Measurements from ENCODE around the gene MCF2L2.

Gene MCF2L2

DNA sequence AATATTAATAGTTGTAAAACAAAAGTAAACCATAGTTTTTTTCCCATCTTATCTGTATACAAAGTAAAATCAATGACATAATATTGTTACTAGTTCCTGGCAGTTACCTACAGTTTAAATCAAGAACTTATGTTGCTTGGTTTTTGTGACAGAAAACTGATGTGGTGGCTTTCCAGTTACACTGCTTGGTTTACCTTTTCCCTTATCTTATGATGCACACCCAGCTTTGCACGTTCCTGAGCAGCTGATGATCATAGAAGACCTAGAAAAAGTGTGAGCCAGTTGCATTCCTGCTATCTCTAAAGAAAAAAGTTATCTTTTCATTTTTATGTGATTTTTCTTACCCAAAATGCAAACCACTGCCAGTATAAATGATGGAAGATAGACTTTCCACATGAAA lies 229.5 kb downstream of the MCF2L2 start:
- H3K4me3 ChIP-seq (replicated peaks; ENCODE audit: low read depth, low read length): no peak overlapping the region
- no peak for DNase-seq (ENCODE audit: low read depth)
- TF ChIP-seq, protein P1, sequence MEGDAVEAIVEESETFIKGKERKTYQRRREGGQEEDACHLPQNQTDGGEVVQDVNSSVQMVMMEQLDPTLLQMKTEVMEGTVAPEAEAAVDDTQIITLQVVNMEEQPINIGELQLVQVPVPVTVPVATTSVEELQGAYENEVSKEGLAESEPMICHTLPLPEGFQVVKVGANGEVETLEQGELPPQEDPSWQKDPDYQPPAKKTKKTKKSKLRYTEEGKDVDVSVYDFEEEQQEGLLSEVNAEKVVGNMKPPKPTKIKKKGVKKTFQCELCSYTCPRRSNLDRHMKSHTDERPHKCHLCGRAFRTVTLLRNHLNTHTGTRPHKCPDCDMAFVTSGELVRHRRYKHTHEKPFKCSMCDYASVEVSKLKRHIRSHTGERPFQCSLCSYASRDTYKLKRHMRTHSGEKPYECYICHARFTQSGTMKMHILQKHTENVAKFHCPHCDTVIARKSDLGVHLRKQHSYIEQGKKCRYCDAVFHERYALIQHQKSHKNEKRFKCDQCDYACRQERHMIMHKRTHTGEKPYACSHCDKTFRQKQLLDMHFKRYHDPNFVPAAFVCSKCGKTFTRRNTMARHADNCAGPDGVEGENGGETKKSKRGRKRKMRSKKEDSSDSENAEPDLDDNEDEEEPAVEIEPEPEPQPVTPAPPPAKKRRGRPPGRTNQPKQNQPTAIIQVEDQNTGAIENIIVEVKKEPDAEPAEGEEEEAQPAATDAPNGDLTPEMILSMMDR (IDR thresholded peaks at IDR 0.05; ENCODE audit: low read length, missing control alignments): no peak

DNA sequence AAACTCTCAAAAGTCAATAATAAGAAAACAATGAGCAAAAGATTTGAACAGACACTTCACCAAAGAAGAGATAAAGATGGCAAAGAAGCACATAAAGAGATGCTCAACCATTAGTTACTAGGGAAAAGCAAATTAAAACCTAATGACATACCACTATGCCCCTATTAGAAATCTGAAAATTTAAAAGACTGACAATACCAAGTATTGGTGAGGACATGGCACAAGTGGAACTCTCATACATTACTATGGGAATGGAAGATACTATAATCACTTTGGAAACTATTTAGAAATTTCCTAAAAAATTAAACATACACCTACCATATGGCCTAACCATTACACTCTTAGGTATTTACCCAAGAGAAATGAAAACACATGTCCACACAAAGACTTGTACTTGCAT lies 230.7 kb downstream of the MCF2L2 start:
- no peak for DNase-seq (ENCODE audit: low read depth)
- TF ChIP-seq, protein P1 (IDR thresholded peaks at IDR 0.05; ENCODE audit: low read length, missing control alignments): no peak
- no peak overlapping the region for H3K4me3 ChIP-seq (replicated peaks; ENCODE audit: low read depth, low read length)

DNA sequence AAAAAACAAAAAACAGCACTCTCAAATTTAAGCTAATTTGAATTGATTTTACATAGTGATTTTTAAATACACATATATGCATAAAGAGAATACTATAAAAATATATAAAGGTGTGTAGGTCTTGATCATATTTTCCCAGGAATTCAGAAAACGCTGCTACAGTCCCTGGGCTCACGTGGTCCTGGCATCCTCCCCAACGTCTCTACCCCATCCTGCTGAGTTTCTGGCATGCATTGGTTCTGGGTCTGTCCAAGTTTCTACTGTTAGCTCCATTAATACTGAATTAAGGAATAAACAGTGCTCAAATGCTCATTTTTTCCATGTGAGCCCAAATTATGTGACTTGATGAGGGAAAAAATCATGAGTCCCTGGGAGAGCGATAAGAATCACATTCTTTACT lies 233.2 kb downstream of the MCF2L2 start:
- DNase-seq (ENCODE audit: low read depth): no peak
- TF ChIP-seq, protein P1 (IDR thresholded peaks at IDR 0.05; ENCODE audit: low read length, missing control alignments): no peak
- H3K4me3 ChIP-seq (replicated peaks; ENCODE audit: low read depth, low read length): no peak overlapping the region

DNA sequence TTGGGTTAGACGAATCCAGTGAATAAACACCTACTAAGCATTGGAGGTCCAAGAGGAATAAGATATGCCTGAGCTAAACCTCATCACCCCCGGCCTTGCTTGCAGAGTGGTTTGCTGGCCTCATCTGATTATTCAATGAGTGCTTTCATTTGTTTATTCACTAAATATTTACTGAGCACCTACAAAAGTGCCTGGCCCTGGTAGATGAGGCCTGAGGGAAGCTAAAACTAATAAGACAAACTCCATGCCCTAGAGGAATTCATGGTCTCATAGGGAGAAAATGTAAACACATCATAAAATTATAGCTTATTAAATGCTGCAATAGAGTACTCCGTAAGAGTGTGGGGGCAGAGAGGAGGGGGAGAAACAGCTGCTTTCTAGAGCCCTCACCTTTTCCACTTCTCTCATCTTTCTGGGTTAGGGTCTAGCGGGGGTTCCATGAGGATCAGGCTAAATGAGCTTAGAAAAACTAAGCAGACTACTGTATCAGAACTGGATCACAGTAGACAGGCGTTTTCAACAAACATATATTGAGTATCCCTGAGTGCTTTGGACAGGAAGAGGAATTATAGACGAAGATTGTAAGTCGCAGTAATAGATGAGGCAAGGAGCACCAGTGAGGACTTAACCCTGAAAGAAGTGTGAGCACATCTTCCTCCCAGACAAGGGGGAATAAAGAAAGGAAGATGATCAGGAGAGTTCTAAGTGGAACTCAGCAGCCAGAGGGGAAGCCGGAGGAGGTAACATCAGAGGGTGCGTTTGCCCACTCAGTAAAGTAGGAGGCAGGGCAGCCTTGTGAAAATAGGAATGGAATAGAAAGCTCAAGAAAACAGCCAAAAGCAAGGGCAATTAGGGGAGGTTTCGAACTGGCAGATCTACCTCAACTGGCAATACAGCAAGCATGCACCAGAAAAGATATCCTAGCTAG lies 234.4 kb downstream of the MCF2L2 start:
- TF ChIP-seq, protein P1 (IDR thresholded peaks at IDR 0.05; ENCODE audit: low read length, missing control alignments): no peak
- DNase-seq (ENCODE audit: low read depth): no peak
- H3K4me3 ChIP-seq (replicated peaks; ENCODE audit: low read depth, low read length): no peak overlapping the region

GRCh38 chr3:183192650-183193300 lies 235.6 kb downstream of the MCF2L2 start:
- no peak overlapping the region for H3K4me3 ChIP-seq (replicated peaks; ENCODE audit: low read depth, low read length)
- TF ChIP-seq, protein P1 (IDR thresholded peaks at IDR 0.05; ENCODE audit: low read length, missing control alignments): no peak
- no peak for DNase-seq (ENCODE audit: low read depth)

GRCh38 chr3:183189641-183190040 lies 238.8 kb downstream of the MCF2L2 start:
- TF ChIP-seq, protein P1 (IDR thresholded peaks at IDR 0.05; ENCODE audit: low read length, missing control alignments): no peak
- H3K4me3 ChIP-seq (replicated peaks; ENCODE audit: low read depth, low read length): no peak overlapping the region
- no peak for DNase-seq (ENCODE audit: low read depth)
